Right atrium auricular region (tissue), 2 donors: ENCODE measurements around the gene AGPAT3. TPM values are rescaled to one million over a fixed set of nuclear protein-coding genes. Genes with fewer than 3 reads are reported as not detected.

Experiments used
- DNase-seq: peaks from one replicate; pipeline ENCODE4 v3.0.0-alpha.2; 2019; ENCODE audit warnings: low spot score
- H3K27ac ChIP-seq, 2 donors: fragments of 200-600 bp; sonication (generic); 1 replicate in 1 of 2; 2 replicates in 1 of 2; pipeline ENCODE4 v1.5.1; 2016 to 2019
- H3K27me3 ChIP-seq, 2 donors: fragments of 200-600 bp; sonication (generic); one replicate each; pipeline versions ENCODE4 v1.5.1 to v1.6.0; 2017 to 2019
- H3K36me3 ChIP-seq: fragments of 200-600 bp; sonication (generic); one replicate; pipeline ENCODE4 v1.5.1; 2016
- H3K4me1 ChIP-seq, 2 donors: fragments of 200-600 bp; sonication (generic); one replicate each; pipeline versions ENCODE4 v1.5.1 to v1.6.0; 2017 to 2019
- H3K4me3 ChIP-seq, 2 donors: fragments of 200-600 bp; sonication (generic); 1 replicate in 1 of 2; 2 replicates in 1 of 2; pipeline ENCODE4 v1.5.1; 2017 to 2019; ENCODE audit warnings: mild to moderate bottlenecking in 1 of 2, moderate library complexity in 1 of 2
- H3K9me3 ChIP-seq, 2 donors: fragments of 200-600 bp; sonication (generic); one replicate each; pipeline ENCODE4 v1.5.1; 2019
- total RNA-seq, 2 donors: library from RNA; depleted of rRNA; stranded (reverse); fragments of >200 nt; gene quantifications; one replicate each; pipeline ENCODE4 v1.1.0, GENCODE V29; 2016
- TF ChIP-seq, protein P1 (sequence below), 2 donors: fragments of 200-600 bp; sonication (generic); IDR thresholded peaks; one replicate each; pipeline ENCODE4 v1.5.1; 2019; ENCODE audit warnings: antibody characterized with exemption in 2 of 2

AGPAT3 gene
- total RNA-seq, 2 donors from 2014 or later: 41.3 to 42.5 TPM

- H3K27ac ChIP-seq: no peak overlapping the region
- H3K9me3 ChIP-seq: no peaks in the 10 kb centered on the region
- no peak for DNase-seq
- H3K4me3 ChIP-seq: no peak overlapping the region
- no peaks in the 10 kb centered on the region for H3K27me3 ChIP-seq
- no peaks in the 10 kb centered on the region for H3K4me1 ChIP-seq
- peaks cover 34% of the 10 kb centered on the region for H3K36me3 ChIP-seq
- TF ChIP-seq, protein P1, sequence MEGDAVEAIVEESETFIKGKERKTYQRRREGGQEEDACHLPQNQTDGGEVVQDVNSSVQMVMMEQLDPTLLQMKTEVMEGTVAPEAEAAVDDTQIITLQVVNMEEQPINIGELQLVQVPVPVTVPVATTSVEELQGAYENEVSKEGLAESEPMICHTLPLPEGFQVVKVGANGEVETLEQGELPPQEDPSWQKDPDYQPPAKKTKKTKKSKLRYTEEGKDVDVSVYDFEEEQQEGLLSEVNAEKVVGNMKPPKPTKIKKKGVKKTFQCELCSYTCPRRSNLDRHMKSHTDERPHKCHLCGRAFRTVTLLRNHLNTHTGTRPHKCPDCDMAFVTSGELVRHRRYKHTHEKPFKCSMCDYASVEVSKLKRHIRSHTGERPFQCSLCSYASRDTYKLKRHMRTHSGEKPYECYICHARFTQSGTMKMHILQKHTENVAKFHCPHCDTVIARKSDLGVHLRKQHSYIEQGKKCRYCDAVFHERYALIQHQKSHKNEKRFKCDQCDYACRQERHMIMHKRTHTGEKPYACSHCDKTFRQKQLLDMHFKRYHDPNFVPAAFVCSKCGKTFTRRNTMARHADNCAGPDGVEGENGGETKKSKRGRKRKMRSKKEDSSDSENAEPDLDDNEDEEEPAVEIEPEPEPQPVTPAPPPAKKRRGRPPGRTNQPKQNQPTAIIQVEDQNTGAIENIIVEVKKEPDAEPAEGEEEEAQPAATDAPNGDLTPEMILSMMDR (IDR thresholded peaks at IDR 0.05): no peak
Observed at GRCh38 chr21:43976661-43977060, 111.6 kb downstream of the AGPAT3 start.

- Histone ChIP-seq H3K27ac (no peak overlapping the region), H3K27me3 (no peaks in the 10 kb centered on the region), H3K4me3 (no peak overlapping the region), H3K9me3 (no peaks in the 10 kb centered on the region), H3K36me3 (peaks cover 39% of the 10 kb centered on the region), H3K4me1 (no peaks in the 10 kb centered on the region)
- DNase-seq: no peak
- TF ChIP-seq, protein P1 (IDR thresholded peaks at IDR 0.05): no peak
Observed at GRCh38 chr21:43978060-43978459, 113.0 kb downstream of the AGPAT3 start.

DNA sequence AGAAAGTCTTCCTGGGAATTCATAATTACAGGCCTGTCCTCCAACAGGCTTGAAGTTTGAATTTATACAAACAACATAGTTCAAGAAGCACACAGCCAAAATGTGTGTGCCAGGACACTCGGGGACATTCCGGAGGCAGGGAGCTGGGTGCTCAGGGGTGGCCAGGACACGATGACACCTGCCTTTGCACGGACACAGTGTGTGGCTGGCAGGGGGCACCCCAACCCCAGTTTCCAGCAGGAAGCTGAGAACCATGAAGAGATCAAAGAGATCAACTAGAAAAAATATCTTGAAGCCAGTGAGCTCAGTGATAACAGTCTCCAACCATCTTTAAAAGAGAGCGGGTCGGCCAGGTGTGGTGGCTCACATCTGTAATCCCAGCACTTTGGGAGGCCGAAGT lies 114.6 kb downstream of the AGPAT3 start:
- Histone ChIP-seq H3K27me3 (no peaks in the 10 kb centered on the region), H3K9me3 (no peaks in the 10 kb centered on the region), H3K4me3 (no peak overlapping the region), H3K36me3 (peaks cover 44% of the 10 kb centered on the region), H3K27ac (no peak overlapping the region), H3K4me1 (no peaks in the 10 kb centered on the region)
- TF ChIP-seq, protein P1 (IDR thresholded peaks at IDR 0.05): no peak
- no peak for DNase-seq

- Histone ChIP-seq H3K4me1 (peaks cover 0 to 7% of the 10 kb centered on the region in 2 donors), H3K27ac (no peak overlapping the region), H3K9me3 (no peaks in the 10 kb centered on the region), H3K4me3 (no peak overlapping the region), H3K36me3 (peaks cover 44% of the 10 kb centered on the region), H3K27me3 (no peaks in the 10 kb centered on the region)
- no peak for DNase-seq
- TF ChIP-seq, protein P1 (IDR thresholded peaks at IDR 0.05): no peak
Observed at GRCh38 chr21:43981151-43981870, 116.3 kb downstream of the AGPAT3 start.

- Histone ChIP-seq H3K4me1 (peaks cover 0 to 7% of the 10 kb centered on the region in 2 donors), H3K36me3 (peaks cover 44% of the 10 kb centered on the region), H3K9me3 (no peaks in the 10 kb centered on the region), H3K4me3 (no peak overlapping the region), H3K27me3 (no peaks in the 10 kb centered on the region), H3K27ac (no peak overlapping the region)
- no peak for DNase-seq
- TF ChIP-seq, protein P1 (IDR thresholded peaks at IDR 0.05): no peak
Observed at GRCh38 chr21:43981871-43982210, 116.8 kb downstream of the AGPAT3 start.
